Stomach (tissue), 4 donors: ENCODE measurements around the gene AUTS2.

Experiments
- CTCF ChIP-seq, 7 experiments: fragments of 450-650 bp in 4 of 7; fragments of 200-600 bp in 3 of 7; sonication (generic) in 3 of 7; IDR thresholded peaks; one replicate each; pipeline ENCODE4 v1.5.1; 2016 to 2019; ENCODE audit warnings: antibody characterized with exemption in 7 of 7, control low read depth in 2 of 7, mild to moderate bottlenecking in 1 of 7
- EP300 ChIP-seq: sonication (generic); formaldehyde crosslinking; IDR thresholded peaks from one replicate; pipeline ENCODE4 v1.6.1; 2017; ENCODE audit warnings: antibody characterized with exemption
- POLR2A ChIP-seq, 4 donors: fragments of 450-650 bp; IDR thresholded peaks; one replicate each; pipeline ENCODE4 v1.6.1; 2016; ENCODE audit warnings: antibody characterized with exemption in 4 of 4, control low read depth in 2 of 4, mild to moderate bottlenecking in 1 of 4, moderate library complexity in 1 of 4
- POLR2AphosphoS5 ChIP-seq, 3 donors: sonication (generic); formaldehyde crosslinking; IDR thresholded peaks; one replicate each; pipeline ENCODE4 v1.6.1; 2016; ENCODE audit warnings: antibody characterized with exemption in 3 of 3

- no peak for TF ChIP-seq CTCF (IDR thresholded peaks at IDR 0.05)
- no peak for TF ChIP-seq POLR2A (IDR thresholded peaks at IDR 0.05)
- TF ChIP-seq EP300: no peak
- no peak for TF ChIP-seq POLR2AphosphoS5 (IDR thresholded peaks at IDR 0.05)
Measured at GRCh38 chr7:69826283-69826682, 228.0 kb downstream of the AUTS2 start.
